DOHH2 (cell line): ENCODE measurements around the gene ENOX1.

ENCODE experiments used
- H3F3A ChIP-seq: fragments of 200-600 bp; sonication (generic), shearing (Covaris generic); 2 replicates; pipeline ENCODE4 v1.6.0; 2016; ENCODE audit warnings: antibody characterized with exemption, mild to moderate bottlenecking; ENCODE audit not compliant: control insufficient read depth, insufficient read depth
- H3K27ac ChIP-seq: fragments of 200-600 bp; sonication (generic); 2 replicates; pipeline ENCODE4 v1.5.1; 2014; ENCODE audit warnings: low read depth, mild to moderate bottlenecking, low read length, moderate library complexity
- H3K27me3 ChIP-seq: fragments of 200-600 bp; sonication (generic); 2 replicates; pipeline ENCODE4 v1.6.1; 2014; ENCODE audit warnings: mild to moderate bottlenecking, low read length, mixed read lengths; ENCODE audit not compliant: control insufficient read depth
- H3K36me3 ChIP-seq: fragments of 200-600 bp; sonication (generic); 2 replicates; pipeline ENCODE4 v1.6.1; 2014; ENCODE audit warnings: mild to moderate bottlenecking, low read length, moderate library complexity, mixed read lengths; ENCODE audit not compliant: control insufficient read depth
- H3K4me1 ChIP-seq: fragments of 200-600 bp; sonication (generic); 2 replicates; pipeline ENCODE4 v1.6.1; 2014; ENCODE audit warnings: mild to moderate bottlenecking, low read length, mixed read lengths; ENCODE audit not compliant: control insufficient read depth
- H3K4me2 ChIP-seq: fragments of 200-600 bp; sonication (generic); 2 replicates; pipeline ENCODE4 v1.6.0; 2014; ENCODE audit warnings: mild to moderate bottlenecking, low read length, moderate library complexity
- H3K4me3 ChIP-seq: fragments of 200-600 bp; sonication (generic); 2 replicates; pipeline ENCODE4 v1.5.1; 2014; ENCODE audit warnings: mild to moderate bottlenecking, low read length, mixed read lengths
- H3K79me2 ChIP-seq: fragments of 200-600 bp; sonication (generic); 2 replicates; pipeline ENCODE4 v1.6.1; 2014; ENCODE audit warnings: mild to moderate bottlenecking, low read length, mixed read lengths; ENCODE audit not compliant: control insufficient read depth
- H3K9me2 ChIP-seq: fragments of 200-600 bp; sonication (generic); replicated peaks from 2 replicates; pipeline ENCODE4 v1.6.1; 2014; ENCODE audit warnings: mild to moderate bottlenecking, low read length, mixed read lengths; ENCODE audit not compliant: control insufficient read depth
- H3K9me3 ChIP-seq: fragments of 200-600 bp; sonication (generic); 2 replicates; pipeline ENCODE4 v1.6.1; 2014; ENCODE audit warnings: antibody characterized with exemption, low read length, mixed read lengths; ENCODE audit not compliant: control insufficient read depth, insufficient read depth
- H4K20me1 ChIP-seq: fragments of 200-600 bp; sonication (generic); 2 replicates; pipeline ENCODE4 v1.6.0; 2014; ENCODE audit warnings: low read depth, mild to moderate bottlenecking, antibody characterized with exemption, low read length, moderate library complexity; ENCODE audit not compliant: control insufficient read depth, insufficient read depth
- CTCF ChIP-seq: fragments of 200-600 bp; sonication (generic); IDR thresholded peaks from one replicate; pipeline ENCODE4 v1.5.1; 2014; ENCODE audit warnings: antibody characterized with exemption, mild to moderate bottlenecking, low read depth, low read length; ENCODE audit not compliant: poor library complexity, severe bottlenecking
- EZH2phosphoT487 ChIP-seq: fragments of 200-600 bp; sonication (generic); IDR thresholded peaks from 2 replicates; pipeline ENCODE4 v1.6.1; 2017; ENCODE audit warnings: borderline replicate concordance, mild to moderate bottlenecking, antibody characterized with exemption, low read length, moderate library complexity, mixed read lengths

ENOX1 gene

GRCh38 chr13:43200736-43201135 is 586.0 kb downstream of the ENOX1 start:
- TF ChIP-seq CTCF (no peak), EZH2phosphoT487 (no peak)
- H3K27ac ChIP-seq: no peak overlapping the region

DNA sequence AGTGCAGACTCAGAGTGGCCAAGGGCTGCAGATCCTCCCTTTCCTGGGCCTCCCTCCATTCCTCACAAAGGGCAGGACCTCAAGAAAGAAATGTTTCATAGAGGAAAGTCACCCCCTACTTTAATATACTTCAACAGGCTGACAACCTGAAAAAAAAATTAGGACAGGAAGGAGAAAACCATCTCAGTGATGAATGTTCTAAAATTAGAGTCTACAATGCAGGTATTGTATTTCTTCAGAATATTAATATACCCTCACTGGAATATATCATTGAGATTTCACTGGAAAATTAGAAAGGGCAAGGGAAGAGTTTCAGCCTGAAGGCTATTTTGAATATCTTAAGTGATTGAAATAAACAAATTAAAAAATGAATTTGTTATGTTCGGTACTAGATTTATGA is 586.5 kb downstream of the ENOX1 start:
- Histone ChIP-seq H3K4me3 (no peak overlapping the region), H3K27ac (no peak overlapping the region), H3K4me2 (no peak overlapping the region), H4K20me1 (no peaks in the 10 kb centered on the region), H3K79me2 (no peaks in the 10 kb centered on the region), H3K27me3 (no peaks in the 10 kb centered on the region), H3K36me3 (no peaks in the 10 kb centered on the region), H3F3A (no peaks in the 10 kb centered on the region), H3K9me2 (no peaks in the 10 kb centered on the region), H3K4me1 (no peaks in the 10 kb centered on the region), H3K9me3 (no peaks in the 10 kb centered on the region)
- no peak for TF ChIP-seq CTCF
- no peak for TF ChIP-seq EZH2phosphoT487

More at GRCh38 chr13:43200736-43201135, 586.0 kb downstream of the ENOX1 start:
- H3K4me1 ChIP-seq: no peaks in the 10 kb centered on the region
- H3K27me3 ChIP-seq: no peaks in the 10 kb centered on the region
- no peaks in the 10 kb centered on the region for H3F3A ChIP-seq
- no peaks in the 10 kb centered on the region for H3K79me2 ChIP-seq
- H3K4me2 ChIP-seq: no peak overlapping the region
- no peaks in the 10 kb centered on the region for H4K20me1 ChIP-seq
- H3K9me2 ChIP-seq: no peaks in the 10 kb centered on the region
- no peak overlapping the region for H3K4me3 ChIP-seq
- H3K36me3 ChIP-seq: no peaks in the 10 kb centered on the region
- H3K9me3 ChIP-seq: no peaks in the 10 kb centered on the region

GRCh38 chr13:43196750-43197370 is 589.9 kb downstream of the ENOX1 start:
- Histone ChIP-seq H3K9me3 (no peaks in the 10 kb centered on the region), H4K20me1 (no peaks in the 10 kb centered on the region), H3K9me2 (no peaks in the 10 kb centered on the region), H3K27me3 (no peaks in the 10 kb centered on the region; the same call in 1 of the 2 replicates), H3K4me2 (no peak overlapping the region), H3K36me3 (no peaks in the 10 kb centered on the region), H3K79me2 (no peaks in the 10 kb centered on the region), H3K4me1 (no peaks in the 10 kb centered on the region), H3K4me3 (no peak overlapping the region), H3K27ac (no peak overlapping the region), H3F3A (no peaks in the 10 kb centered on the region)
- TF ChIP-seq EZH2phosphoT487: no peak
- no peak for TF ChIP-seq CTCF
